ENCODE results near the gene C19orf12. TPM values are rescaled to one million over a fixed set of nuclear protein-coding genes. Genes with fewer than 3 reads are reported as not detected.
A peak's percentile ranks its signal among the peaks of the same experiment; 100 is the strongest.

The C19orf12 gene
- total and polyA plus RNA-seq, 2 of the 13 experiments (the other 11 are each of a cell fraction or from before 2014, with no cell fraction given) = 17.7 to 34.4 TPM

DNA sequence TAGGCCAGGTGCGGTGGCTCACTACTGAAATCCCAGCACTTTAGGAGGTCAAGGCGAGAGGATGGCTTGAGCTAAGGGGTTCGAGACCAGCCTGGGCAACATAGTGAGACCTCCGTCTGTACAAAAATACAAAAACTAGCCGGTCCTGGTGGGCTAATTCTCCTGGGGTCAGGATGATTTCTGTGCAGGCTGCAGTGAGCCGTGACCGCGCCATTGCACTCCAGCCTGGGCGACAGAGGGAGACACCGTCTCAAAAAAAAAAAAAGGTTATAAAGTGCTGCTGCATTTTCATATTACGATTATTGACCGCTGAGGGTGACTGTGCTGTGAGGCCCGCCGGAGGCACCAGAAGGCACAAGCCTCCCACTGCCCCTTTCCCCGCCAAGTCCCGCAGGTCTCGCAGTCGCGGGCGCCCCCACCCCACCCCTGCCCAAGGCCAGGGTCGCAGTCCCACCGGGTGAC lies 50.3 kb downstream of the C19orf12 start (continued):
- TF ChIP-seq, protein P1, sequence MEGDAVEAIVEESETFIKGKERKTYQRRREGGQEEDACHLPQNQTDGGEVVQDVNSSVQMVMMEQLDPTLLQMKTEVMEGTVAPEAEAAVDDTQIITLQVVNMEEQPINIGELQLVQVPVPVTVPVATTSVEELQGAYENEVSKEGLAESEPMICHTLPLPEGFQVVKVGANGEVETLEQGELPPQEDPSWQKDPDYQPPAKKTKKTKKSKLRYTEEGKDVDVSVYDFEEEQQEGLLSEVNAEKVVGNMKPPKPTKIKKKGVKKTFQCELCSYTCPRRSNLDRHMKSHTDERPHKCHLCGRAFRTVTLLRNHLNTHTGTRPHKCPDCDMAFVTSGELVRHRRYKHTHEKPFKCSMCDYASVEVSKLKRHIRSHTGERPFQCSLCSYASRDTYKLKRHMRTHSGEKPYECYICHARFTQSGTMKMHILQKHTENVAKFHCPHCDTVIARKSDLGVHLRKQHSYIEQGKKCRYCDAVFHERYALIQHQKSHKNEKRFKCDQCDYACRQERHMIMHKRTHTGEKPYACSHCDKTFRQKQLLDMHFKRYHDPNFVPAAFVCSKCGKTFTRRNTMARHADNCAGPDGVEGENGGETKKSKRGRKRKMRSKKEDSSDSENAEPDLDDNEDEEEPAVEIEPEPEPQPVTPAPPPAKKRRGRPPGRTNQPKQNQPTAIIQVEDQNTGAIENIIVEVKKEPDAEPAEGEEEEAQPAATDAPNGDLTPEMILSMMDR (CRISPR knock-in tag; IDR thresholded peaks at IDR 0.05) = peak; percentile 42; the same call in 1 of the 2 replicates
- no peak for TF ChIP-seq NONO (IDR thresholded peaks at IDR 0.05)
- 0 out of 2 replicates have a peak, but pooled peaks have one; percentile 2 for TF ChIP-seq NONO (CRISPR knock-in tag; conservative IDR thresholded peaks at IDR 0.05)
- no peak for TF ChIP-seq SNAPC5 (CRISPR knock-in tag; IDR thresholded peaks at IDR 0.05; ENCODE audit: borderline replicate concordance)
- TF ChIP-seq, protein P2, sequence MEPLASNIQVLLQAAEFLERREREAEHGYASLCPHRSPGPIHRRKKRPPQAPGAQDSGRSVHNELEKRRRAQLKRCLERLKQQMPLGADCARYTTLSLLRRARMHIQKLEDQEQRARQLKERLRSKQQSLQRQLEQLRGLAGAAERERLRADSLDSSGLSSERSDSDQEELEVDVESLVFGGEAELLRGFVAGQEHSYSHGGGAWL (CRISPR knock-in tag; IDR thresholded peaks at IDR 0.05) = 0 out of 2 replicates have a peak, but pooled peaks have one; percentile 17

GRCh38 chr19:29663861-29664752 lies 51.0 kb downstream of the C19orf12 start:
- BruUV-seq (replicated peaks) = no TSS peak
- Histone ChIP-seq H3K4me1 (ENCODE audit: insufficient read depth, low read length) (peaks cover 51% of the 10 kb centered on the region), H2AFZ (ENCODE audit: low read length) (no peak overlapping the region), H3K79me2 (ENCODE audit: insufficient read depth, low read length) (no peaks in the 10 kb centered on the region), H3K27me3 (ENCODE audit: control insufficient read depth in 1 of 2, insufficient read depth in 2 of 2, low read length in 2 of 2) (peaks cover 10 to 20% of the 10 kb centered on the region in 2 experiments; a peak in 4 of 5 replicates), H3K4me3 (replicated peaks in 1 of 3; ENCODE audit: insufficient read depth in 1 of 3, low read depth in 2 of 3, low read length in 3 of 3) (peak overlapping the region in 1 of 3 experiments; percentile 90; a peak in 2 of 6 replicates), H3K9ac (ENCODE audit: insufficient read depth, low read depth, low read length) (no peak overlapping the region), H3K4me2 (ENCODE audit: low read depth, low read length) (peak overlapping the region; percentile 91), H3K27ac (ENCODE audit: extremely low read length, insufficient read depth, low read length) (no peak overlapping the region), H4K20me1 (ENCODE audit: insufficient read depth, low read length) (peaks cover 2% of the 10 kb centered on the region; the same call in 1 of the 2 replicates), H3K36me3 (replicated peaks in 1 of 2; ENCODE audit: control insufficient read depth in 1 of 2, insufficient read depth in 2 of 2, low read length in 2 of 2) (no peaks in the 10 kb centered on the region), H3K9me3 (ENCODE audit: low read length) (no peaks in the 10 kb centered on the region)
- ChIA-PET POLR2A (interaction anchor here (1.4 to 4.1 kb wide), 2 partner anchors 52 to 58 kb away, joined by 7 to 32 read pairs; partner anchors contain the start of gene POP4), CTCF (ENCODE audit: low intra/inter-chr PET ratio, low total read pairs) (no interaction called here)
- 43% methylated on average over 15 of the region's 19 CpGs for WGBS (ENCODE audit: low lambda C conversion rate)
- ATAC-seq (no peak), DNase-seq (ENCODE audit: low spot score) (no peak), FAIRE-seq (no peak)
- in situ Hi-C loops (cut with HindIII; ENCODE audit: extremely low pct_ligation_motif_present, low pct_unique_long_range_greater_than_20kb) (no loop called here), intact Hi-C loops (cut with micrococcal nuclease; ENCODE audit: unreplicated experiment) (loop anchor here (2.0 kb wide), 1 partner anchor 53 kb away; no protein-coding TSS in a partner anchor)
- TF ChIP-seq ZFY (CRISPR knock-in tag; IDR thresholded peaks at IDR 0.05) = 0 out of 2 replicates have a peak, but pooled peaks have one; percentile 16
- TF ChIP-seq ZNF253 (CRISPR knock-in tag; IDR thresholded peaks at IDR 0.05; ENCODE audit: borderline replicate concordance) = no peak
